ENCODE data around the gene KSR1.

DNA sequence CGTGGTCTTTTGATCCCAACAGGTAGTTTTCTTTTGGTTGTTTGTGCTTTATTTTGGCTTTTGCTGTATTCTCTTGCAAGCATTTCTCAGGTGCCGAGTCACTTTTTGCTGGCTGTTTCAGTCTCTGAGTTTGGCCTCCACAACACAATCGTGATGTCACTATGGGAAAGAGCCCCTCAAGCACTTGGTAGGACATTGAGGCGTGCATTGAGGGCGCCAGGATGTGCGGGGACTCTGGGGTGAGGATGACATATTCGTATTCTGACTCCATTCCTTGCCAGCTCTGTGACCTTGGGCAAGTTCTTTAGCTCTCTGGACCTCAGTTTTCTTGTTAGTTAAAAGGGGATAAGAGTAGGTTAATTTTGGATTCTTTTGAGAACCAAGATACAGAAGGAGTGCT is 13.0 kb downstream of the KSR1 start:
- TF ChIP-seq POLR2A (IDR thresholded peaks at IDR 0.05): no peak
- TF ChIP-seq POLR2AphosphoS5 (IDR thresholded peaks at IDR 0.05): no peak
- TF ChIP-seq, protein P1, sequence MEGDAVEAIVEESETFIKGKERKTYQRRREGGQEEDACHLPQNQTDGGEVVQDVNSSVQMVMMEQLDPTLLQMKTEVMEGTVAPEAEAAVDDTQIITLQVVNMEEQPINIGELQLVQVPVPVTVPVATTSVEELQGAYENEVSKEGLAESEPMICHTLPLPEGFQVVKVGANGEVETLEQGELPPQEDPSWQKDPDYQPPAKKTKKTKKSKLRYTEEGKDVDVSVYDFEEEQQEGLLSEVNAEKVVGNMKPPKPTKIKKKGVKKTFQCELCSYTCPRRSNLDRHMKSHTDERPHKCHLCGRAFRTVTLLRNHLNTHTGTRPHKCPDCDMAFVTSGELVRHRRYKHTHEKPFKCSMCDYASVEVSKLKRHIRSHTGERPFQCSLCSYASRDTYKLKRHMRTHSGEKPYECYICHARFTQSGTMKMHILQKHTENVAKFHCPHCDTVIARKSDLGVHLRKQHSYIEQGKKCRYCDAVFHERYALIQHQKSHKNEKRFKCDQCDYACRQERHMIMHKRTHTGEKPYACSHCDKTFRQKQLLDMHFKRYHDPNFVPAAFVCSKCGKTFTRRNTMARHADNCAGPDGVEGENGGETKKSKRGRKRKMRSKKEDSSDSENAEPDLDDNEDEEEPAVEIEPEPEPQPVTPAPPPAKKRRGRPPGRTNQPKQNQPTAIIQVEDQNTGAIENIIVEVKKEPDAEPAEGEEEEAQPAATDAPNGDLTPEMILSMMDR (IDR thresholded peaks at IDR 0.05): no peak
